Stimulated activated CD8-positive, alpha-beta memory T cell treated with anti-CD3 and anti-CD28 coated beads, Interleukin-12 subunit alpha, Interleukin-12 subunit beta, amount 100 ng/mL, for 24 hours (primary cell): ENCODE data around the gene RASA3.

Experiments used
- DNase-seq: peaks from one replicate; pipeline ENCODE4 v3.0.0-alpha.2; 2020; ENCODE audit errors: extremely low read depth

RASA3 gene

GRCh38 chr13:113968463-113969310 lies 163.7 kb downstream of the RASA3 start:
- DNase-seq: no peak

DNA sequence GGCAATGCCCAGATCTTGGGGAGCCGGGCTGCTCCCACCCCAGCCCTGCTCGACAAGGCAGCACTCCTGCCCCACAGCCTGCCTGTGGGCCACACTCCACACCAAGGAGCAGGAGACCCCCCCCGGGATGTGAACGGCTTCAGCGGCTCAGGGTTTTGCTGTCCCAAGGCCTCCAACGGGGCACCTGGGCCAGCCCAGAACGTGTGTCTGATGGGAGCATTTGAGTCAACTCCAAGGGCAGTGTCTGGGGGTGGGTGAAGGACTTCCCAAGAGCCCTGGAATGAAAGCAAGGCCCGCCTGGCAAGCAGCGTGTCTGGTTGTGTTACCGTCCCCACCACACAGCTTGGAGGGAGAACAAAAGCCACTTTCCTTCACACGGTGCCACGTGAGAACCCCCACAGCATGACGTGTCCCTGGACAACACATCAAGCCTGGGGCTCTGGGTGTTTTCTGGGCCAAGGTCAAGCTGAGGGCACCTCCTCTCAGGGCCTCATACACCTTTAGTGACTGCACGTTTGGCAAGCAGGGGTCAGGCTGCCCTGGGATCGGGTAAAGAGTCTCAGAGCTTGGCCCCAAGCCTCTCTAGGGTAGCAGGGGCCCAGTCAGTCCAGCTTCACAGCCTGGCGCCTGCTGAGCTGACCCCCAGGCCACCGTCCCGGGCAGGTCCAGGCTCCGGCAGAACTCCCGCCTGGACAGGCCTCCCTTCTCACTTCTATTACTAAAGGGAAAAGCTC lies 164.5 kb downstream of the RASA3 start:
- DNase-seq: no peak

DNA sequence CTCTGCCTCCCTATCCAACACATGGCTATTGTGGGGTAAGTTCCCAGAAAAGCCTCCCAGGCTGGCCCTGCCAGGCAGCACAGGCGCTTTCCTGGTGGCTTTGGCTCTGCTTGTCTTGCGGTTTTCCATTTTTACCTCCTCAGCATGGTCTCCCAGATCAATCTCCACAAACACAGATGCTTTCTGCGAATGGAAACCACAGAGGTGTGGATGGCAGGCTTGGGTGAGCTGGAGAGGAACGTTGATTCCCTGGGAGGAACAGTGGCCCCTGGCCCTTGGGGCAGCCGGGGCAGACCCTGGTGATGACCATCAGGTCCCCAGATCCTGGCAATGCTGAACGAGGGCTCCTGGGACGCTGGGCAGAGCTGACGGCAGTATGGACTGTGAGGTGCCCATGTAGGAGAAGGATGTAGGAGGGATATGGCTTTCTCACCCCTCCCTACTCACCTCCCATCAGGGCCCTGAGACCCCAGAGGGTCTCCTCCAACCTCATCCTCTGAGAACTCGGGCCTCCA lies 165.2 kb downstream of the RASA3 start:
- DNase-seq: no peak

DNA sequence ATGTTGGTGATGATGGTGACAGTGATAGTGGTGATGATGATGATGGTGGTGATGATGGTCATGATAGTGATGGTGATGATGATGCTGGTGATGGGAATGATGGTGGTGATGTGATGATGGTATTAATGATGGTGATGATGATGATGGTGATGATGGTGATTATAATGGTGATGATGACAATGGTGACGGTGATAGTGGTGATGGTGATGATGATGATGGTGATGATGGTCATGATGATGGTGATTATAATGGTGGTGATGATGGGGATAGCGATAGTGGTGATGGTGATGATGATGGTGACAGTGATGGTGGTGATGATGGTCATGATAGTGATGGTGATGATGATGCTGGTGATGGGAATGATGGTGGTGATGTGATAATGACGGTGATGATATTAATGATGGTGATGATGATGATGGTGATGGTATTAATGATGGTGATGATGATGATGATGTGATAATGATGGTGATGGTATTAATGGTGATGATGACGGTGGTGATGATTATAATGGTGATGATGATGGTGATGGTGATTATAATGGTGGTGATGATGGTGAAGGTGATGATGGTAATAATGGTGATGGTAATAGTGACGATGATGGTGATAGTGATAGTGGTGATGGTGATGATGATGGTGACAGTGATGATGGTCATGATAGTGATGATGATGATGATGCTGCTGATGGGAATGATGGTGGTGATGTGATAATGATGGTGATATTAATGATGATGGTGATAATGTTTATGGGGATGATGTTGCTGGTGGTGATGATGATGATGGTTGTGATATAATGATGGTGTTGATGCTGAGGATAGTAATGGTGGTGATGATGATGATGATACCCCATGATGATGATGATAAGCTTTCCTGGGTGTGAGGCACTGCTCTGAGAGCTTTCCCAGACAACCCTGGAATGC lies 166.2 kb downstream of the RASA3 start:
- no peak for DNase-seq

DNA sequence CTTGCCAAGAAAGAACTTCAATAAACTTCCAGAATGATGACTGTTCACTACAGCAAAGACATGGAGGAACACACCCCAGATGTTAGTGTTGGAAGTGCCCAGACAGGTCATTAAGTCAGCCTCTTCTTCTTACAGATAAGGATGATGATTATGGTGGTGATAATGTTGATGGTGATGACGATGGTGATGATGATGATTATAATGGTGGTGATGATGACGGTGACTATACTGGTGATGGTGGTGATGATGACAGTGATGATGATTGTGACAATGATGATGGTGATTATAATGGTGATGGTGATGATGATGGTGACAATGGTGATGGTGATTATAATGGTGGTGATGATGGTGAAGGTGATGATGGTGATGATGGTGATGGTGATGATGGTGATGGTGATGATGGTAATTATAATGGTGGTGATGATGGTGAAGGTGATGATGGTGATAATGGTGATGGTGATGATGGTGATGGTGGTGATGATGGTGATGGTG lies 167.0 kb downstream of the RASA3 start:
- no peak for DNase-seq

DNA sequence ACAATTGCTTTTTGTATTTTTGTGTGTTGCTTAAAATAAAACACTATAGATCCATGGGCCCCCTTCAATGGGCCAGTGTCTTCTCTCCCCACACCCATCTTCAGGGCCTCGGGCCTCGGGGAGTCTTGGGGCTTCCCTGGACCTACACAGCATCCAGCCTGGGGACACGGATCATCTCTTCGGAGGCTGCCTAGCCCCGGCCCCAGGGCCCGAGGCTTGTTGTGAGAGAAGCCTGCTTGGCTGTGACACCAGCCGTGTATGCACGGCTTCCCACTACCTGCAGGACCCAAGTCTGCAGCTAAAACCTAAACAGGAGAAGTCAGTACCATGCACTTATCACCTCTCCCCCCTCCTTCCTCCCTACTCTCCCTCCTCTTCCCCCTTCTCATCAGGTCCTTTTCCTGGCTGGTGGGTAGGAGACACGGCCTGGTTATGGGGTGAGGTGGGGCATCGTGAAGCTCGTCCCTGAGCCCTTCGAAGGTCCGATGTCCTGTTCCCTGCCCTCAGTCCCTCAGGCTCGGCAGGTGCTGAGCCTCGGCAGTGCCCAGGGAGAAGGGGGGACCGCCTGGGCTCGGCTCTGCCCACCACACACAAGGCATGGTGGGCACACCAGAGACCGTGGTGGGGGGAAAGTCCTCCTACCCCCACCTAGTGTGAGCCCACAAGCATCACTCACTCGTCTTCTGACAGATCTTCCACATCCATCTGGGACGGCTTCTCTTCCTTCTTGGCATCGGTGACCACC lies 168.0 kb downstream of the RASA3 start:
- DNase-seq: no peak

DNA sequence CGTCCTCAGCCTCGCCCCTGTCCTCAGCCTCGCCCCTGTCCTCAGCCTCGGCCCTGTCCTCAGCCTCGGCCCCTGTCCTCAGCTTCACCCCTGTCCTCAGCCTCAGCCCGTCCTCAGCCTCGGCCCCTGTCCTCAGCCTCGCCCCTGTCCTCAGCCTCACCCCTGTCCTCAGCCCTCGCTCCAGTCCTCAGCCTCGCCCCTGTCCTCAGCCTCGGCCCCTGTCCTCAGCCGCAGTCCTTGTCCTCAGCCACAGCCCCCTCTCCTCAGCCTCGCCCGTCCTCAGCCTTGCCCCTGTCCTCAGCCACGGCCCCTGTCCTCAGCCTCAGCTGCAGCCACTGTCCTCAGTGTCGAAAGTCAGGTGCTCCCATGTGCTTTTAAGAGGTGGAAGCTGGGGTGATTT lies 169.0 kb downstream of the RASA3 start:
- DNase-seq: no peak

GRCh38 chr13:113962975-113963374 lies 169.4 kb downstream of the RASA3 start:
- DNase-seq: no peak

GRCh38 chr13:113962386-113962785 lies 170.0 kb downstream of the RASA3 start:
- DNase-seq: no peak

- no peak for DNase-seq
Measured at GRCh38 chr13:113960276-113960948, 172.0 kb downstream of the RASA3 start.

- DNase-seq: no peak
Measured at GRCh38 chr13:113959198-113959597, 173.2 kb downstream of the RASA3 start.

DNA sequence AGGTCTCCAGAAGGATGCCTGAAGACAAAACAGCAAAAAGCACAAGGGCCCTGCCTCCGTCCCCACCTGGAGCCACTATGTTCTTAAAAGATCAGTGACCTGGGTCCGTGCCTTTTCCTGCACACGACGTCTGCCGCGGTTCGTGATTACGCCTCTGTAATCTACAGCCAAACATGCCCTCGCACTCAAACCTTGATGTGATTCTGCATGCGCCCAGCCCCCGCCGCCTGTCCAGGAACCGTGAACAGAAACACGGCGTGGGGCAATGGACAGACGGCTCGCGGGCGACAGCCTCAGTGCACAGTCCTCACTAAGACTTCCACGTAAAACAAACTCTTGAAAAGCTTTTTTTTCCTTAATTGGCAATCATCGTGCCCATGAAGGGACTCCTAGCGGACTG lies 174.1 kb downstream of the RASA3 start:
- DNase-seq: no peak

GRCh38 chr13:113956571-113956970 lies 175.9 kb downstream of the RASA3 start:
- no peak for DNase-seq

DNA sequence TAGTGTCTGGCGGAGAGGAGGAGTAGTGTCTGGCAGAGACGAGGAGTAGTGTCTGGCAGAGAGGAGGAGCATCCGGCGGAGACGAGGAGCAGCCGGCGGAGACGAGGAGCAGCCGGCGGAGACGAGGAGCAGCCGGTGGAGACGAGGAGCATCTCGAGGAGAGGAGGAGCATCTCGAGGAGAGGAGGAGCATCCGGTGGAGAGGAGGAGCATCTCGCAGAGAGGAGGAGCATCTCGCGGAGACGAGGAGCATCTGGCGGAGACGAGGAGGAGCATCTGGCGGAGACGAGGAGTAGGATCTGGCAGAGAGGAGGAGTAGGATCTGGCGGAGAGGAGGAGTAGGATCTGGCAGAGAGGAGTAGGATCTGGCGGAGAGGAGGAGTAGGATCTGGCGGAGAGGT lies 176.7 kb downstream of the RASA3 start:
- DNase-seq: no peak

GRCh38 chr13:113955235-113955634 lies 177.2 kb downstream of the RASA3 start:
- DNase-seq: no peak

DNA sequence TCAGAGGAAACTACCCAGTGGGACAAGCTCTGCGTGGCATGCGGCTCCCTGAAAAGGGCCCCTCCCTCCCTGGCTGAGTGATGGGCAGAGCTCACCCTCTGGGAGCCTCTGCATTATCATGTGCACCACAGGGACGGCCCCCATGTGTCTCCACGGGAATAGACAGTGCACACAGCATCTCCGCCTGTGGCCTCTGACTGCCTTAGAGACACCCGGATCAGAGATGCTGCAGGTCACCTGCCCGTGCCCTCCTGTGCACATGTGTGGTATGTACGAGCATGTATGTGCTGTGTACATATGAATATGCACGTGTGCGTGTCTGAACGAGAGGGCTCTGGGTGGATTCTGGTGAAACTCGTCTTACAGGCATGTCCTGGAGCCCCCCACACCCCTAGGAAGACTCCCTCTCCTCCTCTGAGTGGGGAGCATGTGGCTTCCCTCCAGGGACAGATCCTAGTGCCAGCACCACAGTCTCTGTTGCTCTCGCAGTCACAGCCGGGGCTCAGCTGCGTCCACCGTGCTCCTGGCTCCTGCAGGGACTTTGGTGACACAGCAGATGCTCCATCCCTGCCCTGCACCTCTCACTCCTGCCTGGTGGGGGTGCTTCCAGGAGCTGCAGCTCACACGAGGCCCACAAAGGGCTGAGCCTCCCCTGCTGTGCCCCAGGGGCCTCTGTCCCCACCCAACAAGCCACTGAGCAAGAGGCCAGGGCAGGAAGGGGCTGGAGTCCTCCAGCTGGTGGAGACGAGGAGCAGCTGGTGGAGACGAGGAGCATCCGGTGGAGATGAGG lies 178.2 kb downstream of the RASA3 start:
- no peak for DNase-seq

- DNase-seq: no peak
Measured at GRCh38 chr13:113953561-113953960, 178.9 kb downstream of the RASA3 start.

- DNase-seq: no peak
Measured at GRCh38 chr13:113952983-113953520, 179.4 kb downstream of the RASA3 start.
